Endothelial cell of umbilical vein (primary cell): ENCODE results near the gene RGS18. TPM values are rescaled to one million over a fixed set of nuclear protein-coding genes. Genes with fewer than 3 reads are reported as not detected.

ENCODE experiments used
- BruUV-seq: library from RNA; stranded (reverse); fragments of 400-500 nt; replicated peaks from 2 replicates; lab custom pipeline; 2021; lab: Mats Ljungman, UMichigan
- CTCF ChIA-PET: fragments of 300-600, 350-600 bp; sonication (Branson Sonifier 250); formaldehyde crosslinking; loops from one replicate; lab custom pipeline; 2021; ENCODE audit warnings: antibody characterized with exemption, inconsistent platforms; lab: Charles Lee
- POLR2A ChIA-PET: fragments of 300-600, 350-600 bp; sonication (Branson Sonifier 250); formaldehyde crosslinking; loops from one replicate; lab custom pipeline; 2021; ENCODE audit warnings: antibody characterized with exemption, inconsistent platforms; lab: Charles Lee
- DNase-seq: peaks from one replicate; pipeline ENCODE4 v3.0.0-alpha.2; 2011; ENCODE audit warnings: low read depth, low spot score
- FAIRE-seq: peaks from 2 replicates; lab custom pipeline; 2011; peaks lifted over from hg19 to GRCh38; lab: Jason Lieb, UNC
- H2AFZ ChIP-seq: 2 replicates; pipeline ENCODE4 v1.6.0; 2012; ENCODE audit warnings: low read depth, low read length, control low read depth, inconsistent platforms
- H3K27ac ChIP-seq: 2 replicates; pipeline ENCODE4 v1.5.1; 2011; ENCODE audit warnings: low read depth, mild to moderate bottlenecking, control low read depth, low read length, moderate library complexity; ENCODE audit not compliant: insufficient read depth
- H3K27me3 ChIP-seq, 2 experiments: 2 replicates each; pipeline versions ENCODE4 v1.6.0 to v1.6.1; 2011; ENCODE audit warnings: low read length in 2 of 2, mixed read lengths in 1 of 2; ENCODE audit not compliant: control insufficient read depth in 2 of 2, insufficient read depth in 2 of 2
- H3K36me3 ChIP-seq, 2 experiments: 2 replicates in 1 of 2; 3 replicates in 1 of 2; pipeline ENCODE4 v1.5.1; 2011; ENCODE audit warnings: low read length in 2 of 2, mild to moderate bottlenecking in 1 of 2, moderate library complexity in 1 of 2; ENCODE audit not compliant: control insufficient read depth in 2 of 2, insufficient read depth in 2 of 2; ENCODE audit errors: extremely low read depth in 1 of 2
- H3K4me1 ChIP-seq: 3 replicates; pipeline ENCODE4 v1.5.1; 2011; ENCODE audit warnings: mild to moderate bottlenecking, low read length; ENCODE audit not compliant: control insufficient read depth, insufficient read depth; ENCODE audit errors: extremely low read depth
- H3K4me2 ChIP-seq: 2 replicates; pipeline ENCODE4 v1.6.1; 2011; ENCODE audit warnings: low read length, control low read depth, mixed read lengths; ENCODE audit not compliant: insufficient read depth
- H3K4me3 ChIP-seq, 3 experiments: fragments of 200-600 bp in 1 of 3; sonication (generic), shearing (Covaris generic) in 1 of 3; replicated peaks in 1 of 3; 2 replicates each; pipeline ENCODE4 v1.5.1; 2011 to 2016; ENCODE audit warnings: control low read depth in 3 of 3, low read length in 3 of 3, mild to moderate bottlenecking in 2 of 3, inconsistent platforms in 1 of 3, low read depth in 1 of 3, moderate library complexity in 1 of 3; ENCODE audit not compliant: insufficient read depth in 1 of 3
- H3K79me2 ChIP-seq: 2 replicates; pipeline ENCODE4 v1.6.0; 2012; ENCODE audit warnings: low read length, inconsistent platforms; ENCODE audit not compliant: control insufficient read depth, insufficient read depth
- H3K9ac ChIP-seq: replicated peaks from 2 replicates; pipeline ENCODE3; 2011; ENCODE audit warnings: low read length, control low read depth; ENCODE audit not compliant: insufficient read depth; ENCODE audit errors: extremely low read depth
- H3K9me1 ChIP-seq: replicated peaks from 3 replicates; pipeline ENCODE4 v1.6.0; 2011; ENCODE audit warnings: mild to moderate bottlenecking, low read length; ENCODE audit not compliant: control insufficient read depth, insufficient read depth; ENCODE audit errors: extremely low read depth
- H3K9me3 ChIP-seq: replicated peaks from 2 replicates; pipeline ENCODE4 v1.5.1; 2012; ENCODE audit warnings: low read length, inconsistent platforms; ENCODE audit not compliant: control insufficient read depth, insufficient read depth
- H4K20me1 ChIP-seq: replicated peaks from 2 replicates; pipeline ENCODE3; 2011; ENCODE audit warnings: mild to moderate bottlenecking, low read length; ENCODE audit not compliant: control insufficient read depth, insufficient read depth; ENCODE audit errors: extremely low read depth
- EZH2 ChIP-seq: IDR thresholded peaks from 2 replicates; pipeline ENCODE4 v1.6.1; 2012; ENCODE audit warnings: borderline replicate concordance, low read depth, mild to moderate bottlenecking, moderate library complexity, low read length, inconsistent platforms; ENCODE audit not compliant: severe bottlenecking
- FOS ChIP-seq: IDR thresholded peaks from 2 replicates; pipeline ENCODE4 v1.6.1; 2011; ENCODE audit warnings: mild to moderate bottlenecking, low read length, moderate library complexity, borderline replicate concordance; ENCODE audit not compliant: insufficient read depth
- MYC ChIP-seq: IDR thresholded peaks from one replicate; pipeline ENCODE4 v1.6.1; 2011; ENCODE audit warnings: mild to moderate bottlenecking, low read depth, low read length
- POLR2A ChIP-seq: IDR thresholded peaks from 2 replicates; pipeline ENCODE4 v1.6.1; 2012; ENCODE audit warnings: low read depth, mild to moderate bottlenecking, control low read depth, low read length
- POLR2AphosphoS5 ChIP-seq: IDR thresholded peaks from 2 replicates; pipeline ENCODE4 v1.6.1; 2012; ENCODE audit warnings: low read depth, mild to moderate bottlenecking, control low read depth, low read length, moderate library complexity; ENCODE audit not compliant: insufficient read depth
- dilution Hi-C: fragments of 300-500 bp; cut with MboI; formaldehyde crosslinking; loops from one replicate; pipeline ENCODE4 v1.15.0; 2019; ENCODE audit warnings: low sequenced_read_pairs; ENCODE audit not compliant: extremely low pct_ligation_motif_present
- intact Hi-C: fragments of 100-400 bp; cut with micrococcal nuclease; formaldehyde crosslinking; loops from one replicate; pipeline ENCODE4 v1.10.0; 2022
- polyA plus RNA-seq, 4 experiments: library from polyadenylated mRNA; depleted of rRNA in 3 of 4; stranded (reverse) in 3 of 4; unstranded in 1 of 4; fragments of >200 nt; gene quantifications; 2 replicates each; pipeline versions ENCODE4 v1.2.1 to v1.2.3, GENCODE V29; 2011 to 2012; ENCODE audit warnings: missing spikeins in 1 of 4
- total RNA-seq: library from RNA; stranded (reverse); gene quantifications from 2 replicates; pipeline ENCODE4 v1.2.3, GENCODE V29; 2021
- TF ChIP-seq, protein P1 (sequence below): IDR thresholded peaks from 2 replicates; pipeline ENCODE4 v1.6.1; 2011; ENCODE audit not compliant: insufficient read depth, insufficient read length
- TF ChIP-seq, protein P2 (sequence below), 2 donors: IDR thresholded peaks; 1 replicate in 1 of 2; 2 replicates in 1 of 2; pipeline ENCODE4 v1.5.1; 2011; ENCODE audit warnings: low read length in 2 of 2, mild to moderate bottlenecking in 2 of 2, moderate library complexity in 2 of 2, control low read depth in 1 of 2, inconsistent platforms in 1 of 2, low read depth in 1 of 2; ENCODE audit not compliant: insufficient read depth in 1 of 2; ENCODE audit errors: extremely low read depth in 1 of 2

Gene RGS18
- total and polyA plus RNA-seq, 2 donors (not counting 3 experiments of a cell fraction or from before 2014, with no cell fraction given): not detected

DNA sequence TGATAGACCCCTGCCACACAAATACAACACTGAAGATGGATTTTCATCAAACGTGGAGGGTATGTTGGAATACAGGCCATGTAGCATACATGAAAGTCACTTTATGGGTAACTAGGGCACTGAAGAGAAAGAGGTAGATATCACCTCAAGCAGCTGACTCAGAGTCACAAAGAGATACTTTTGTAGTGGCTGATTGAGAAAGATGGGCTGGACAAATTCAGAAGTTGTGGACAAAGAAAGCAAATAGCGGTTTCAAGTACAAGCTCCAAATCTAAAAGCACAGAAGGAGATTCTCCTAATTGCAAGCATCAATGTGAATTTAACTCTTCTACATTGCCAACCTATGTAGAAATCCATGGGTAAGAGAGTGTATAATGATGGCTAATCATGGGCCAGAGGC is 35.0 kb upstream of the RGS18 start:
- Histone ChIP-seq H4K20me1 (no peaks in the 10 kb centered on the region), H3K9me1 (no peaks in the 10 kb centered on the region), H3K9ac (no peak overlapping the region), H3K4me3 (no peak overlapping the region), H3K27ac (no peak overlapping the region), H2AFZ (no peak overlapping the region), H3K4me1 (peaks cover 12% of the 10 kb centered on the region), H3K4me2 (no peak overlapping the region), H3K36me3 (no peaks in the 10 kb centered on the region), H3K27me3 (no peaks in the 10 kb centered on the region), H3K9me3 (no peaks in the 10 kb centered on the region), H3K79me2 (no peaks in the 10 kb centered on the region)
- no peak for FAIRE-seq
- TF ChIP-seq POLR2A: no peak
- no peak for TF ChIP-seq EZH2
- no peak for TF ChIP-seq FOS
- TF ChIP-seq, protein P1, sequence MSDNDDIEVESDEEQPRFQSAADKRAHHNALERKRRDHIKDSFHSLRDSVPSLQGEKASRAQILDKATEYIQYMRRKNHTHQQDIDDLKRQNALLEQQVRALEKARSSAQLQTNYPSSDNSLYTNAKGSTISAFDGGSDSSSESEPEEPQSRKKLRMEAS: no peak
- TF ChIP-seq POLR2AphosphoS5: no peak
- intact Hi-C loops: no loop called here
- no peak for DNase-seq
- CTCF ChIA-PET: interaction anchor here (1.1 kb wide), 1 partner anchor 47 kb away, joined by 3 read pairs; no protein-coding TSS in a partner anchor
- BruUV-seq: no TSS peak
- dilution Hi-C loops: no loop called here
- POLR2A ChIA-PET: no interaction called here

DNA sequence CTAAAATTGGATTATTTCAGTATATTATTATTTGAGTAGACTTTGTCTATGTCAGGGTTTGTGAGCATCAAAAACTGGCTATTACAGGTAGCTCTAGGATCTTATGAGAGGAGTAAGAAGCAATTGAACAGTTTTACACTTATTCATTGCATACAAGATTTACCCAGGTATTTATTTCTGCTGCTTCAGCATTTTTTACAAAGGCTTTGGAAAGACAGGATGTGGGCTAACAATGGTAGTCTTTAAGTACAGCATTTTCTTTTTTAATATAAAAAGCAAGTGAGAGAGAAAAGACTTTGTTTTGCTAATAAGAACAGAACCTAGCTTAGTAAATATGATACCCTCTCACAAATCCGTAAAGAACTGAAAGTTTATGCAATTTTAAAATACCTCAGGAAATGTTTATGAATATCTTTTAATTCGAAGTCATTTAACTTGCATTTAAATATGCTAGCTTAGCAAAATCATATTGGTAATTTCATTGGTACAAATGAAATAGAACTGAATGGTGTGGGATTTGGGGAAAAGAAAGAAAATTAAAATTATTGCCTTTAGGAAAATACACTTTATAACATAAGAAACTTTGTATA is 32.1 kb upstream of the RGS18 start:
- ChIA-PET CTCF (no interaction called here), POLR2A (no interaction called here)
- intact Hi-C loops: no loop called here
- no peak overlapping the region for H2AFZ ChIP-seq
- BruUV-seq: no TSS peak
- H3K9ac ChIP-seq: no peak overlapping the region
- peak; percentile 35 for FAIRE-seq
- no peaks in the 10 kb centered on the region for H3K9me1 ChIP-seq
- TF ChIP-seq MYC (no peak), POLR2A (no peak), POLR2AphosphoS5 (no peak)
- TF ChIP-seq, protein P1: no peak
- TF ChIP-seq, protein P2, sequence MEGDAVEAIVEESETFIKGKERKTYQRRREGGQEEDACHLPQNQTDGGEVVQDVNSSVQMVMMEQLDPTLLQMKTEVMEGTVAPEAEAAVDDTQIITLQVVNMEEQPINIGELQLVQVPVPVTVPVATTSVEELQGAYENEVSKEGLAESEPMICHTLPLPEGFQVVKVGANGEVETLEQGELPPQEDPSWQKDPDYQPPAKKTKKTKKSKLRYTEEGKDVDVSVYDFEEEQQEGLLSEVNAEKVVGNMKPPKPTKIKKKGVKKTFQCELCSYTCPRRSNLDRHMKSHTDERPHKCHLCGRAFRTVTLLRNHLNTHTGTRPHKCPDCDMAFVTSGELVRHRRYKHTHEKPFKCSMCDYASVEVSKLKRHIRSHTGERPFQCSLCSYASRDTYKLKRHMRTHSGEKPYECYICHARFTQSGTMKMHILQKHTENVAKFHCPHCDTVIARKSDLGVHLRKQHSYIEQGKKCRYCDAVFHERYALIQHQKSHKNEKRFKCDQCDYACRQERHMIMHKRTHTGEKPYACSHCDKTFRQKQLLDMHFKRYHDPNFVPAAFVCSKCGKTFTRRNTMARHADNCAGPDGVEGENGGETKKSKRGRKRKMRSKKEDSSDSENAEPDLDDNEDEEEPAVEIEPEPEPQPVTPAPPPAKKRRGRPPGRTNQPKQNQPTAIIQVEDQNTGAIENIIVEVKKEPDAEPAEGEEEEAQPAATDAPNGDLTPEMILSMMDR (IDR thresholded peaks at IDR 0.05; ENCODE audit: extremely low read depth in 1 of 2, insufficient read depth in 1 of 2, low read depth in 1 of 2, low read length in 2 of 2): no peak
- H3K27ac ChIP-seq: no peak overlapping the region
- H3K9me3 ChIP-seq: no peaks in the 10 kb centered on the region
- H3K4me1 ChIP-seq: no peaks in the 10 kb centered on the region
- no peak overlapping the region for H3K4me2 ChIP-seq
- H3K36me3 ChIP-seq: no peaks in the 10 kb centered on the region
- H3K27me3 ChIP-seq: no peaks in the 10 kb centered on the region
- no peak overlapping the region for H3K4me3 ChIP-seq
- no peaks in the 10 kb centered on the region for H3K79me2 ChIP-seq
- dilution Hi-C loops: no loop called here
- DNase-seq: peak; percentile 26
- no peaks in the 10 kb centered on the region for H4K20me1 ChIP-seq
